Measurements from ENCODE around the gene SLC25A13. TPM values are rescaled to one million over a fixed set of nuclear protein-coding genes. Genes with fewer than 3 reads are reported as not detected.

Gene SLC25A13
- total and polyA plus RNA-seq, 2 of the 8 experiments (the other 6 are each of a cell fraction or from before 2014, with no cell fraction given) = 30.8 to 85.4 TPM

GRCh38 chr7:96303105-96303685, 18.7 kb downstream of the SLC25A13 start:
- Histone ChIP-seq H3K4me2 (ENCODE audit: insufficient read depth in 1 of 2, low read depth in 2 of 2, low read length in 2 of 2) (no peak overlapping the region), H3K9me3 (ENCODE audit: insufficient read depth in 2 of 2, low read depth in 1 of 2, low read length in 1 of 2) (no peaks in the 10 kb centered on the region), H2BK12ac (ENCODE audit: low read depth, low read length) (no peak overlapping the region), H3K27me3 (replicated peaks in 1 of 4; ENCODE audit: control insufficient read depth in 3 of 4, extremely low read depth in 1 of 4, insufficient read depth in 3 of 4, low read length in 3 of 4) (no peaks in the 10 kb centered on the region), H3K14ac (ENCODE audit: insufficient read length) (no peak overlapping the region), H2BK15ac (ENCODE audit: low read length) (no peak overlapping the region), H3K27ac (ENCODE audit: low read depth, low read length) (no peak overlapping the region), H2BK20ac (ENCODE audit: low read length) (no peak overlapping the region), H2BK5ac (ENCODE audit: low read depth, low read length) (no peak overlapping the region), H3K4me1 (replicated peaks in 1 of 4; ENCODE audit: control insufficient read depth in 3 of 4, insufficient read depth in 4 of 4, low read length in 3 of 4) (peaks cover 0 to 10% (median 6%) of the 10 kb centered on the region in 4 experiments; a peak in 5 of 7 replicates), H4K20me1 (replicated peaks in 1 of 2; ENCODE audit: control insufficient read depth in 1 of 2, insufficient read depth in 2 of 2, low read length in 2 of 2) (peaks cover 7 to 9% of the 10 kb centered on the region in 2 experiments), H3K18ac (ENCODE audit: extremely low read depth, low read length) (no peak overlapping the region), H4K8ac (ENCODE audit: extremely low read depth, insufficient read depth, low read length) (no peak overlapping the region), H3K36me3 (ENCODE audit: control insufficient read depth in 2 of 4, insufficient read depth in 4 of 4, low read length in 3 of 4) (no peaks in the 10 kb centered on the region), H4K91ac (replicated peaks; ENCODE audit: insufficient read length, low read length) (no peak overlapping the region), H3K9ac (replicated peaks in 1 of 4; ENCODE audit: extremely low read depth in 1 of 4, low read depth in 3 of 4, low read length in 3 of 4) (no peak overlapping the region), H4K5ac (ENCODE audit: insufficient read length, low read depth, low read length) (no peak overlapping the region), H3K4ac (replicated peaks; ENCODE audit: insufficient read length, low read depth, low read length) (no peak overlapping the region), H3K23me2 (ENCODE audit: low read depth, low read length) (no peaks in the 10 kb centered on the region), H2BK120ac (replicated peaks; ENCODE audit: low read depth, low read length) (no peak overlapping the region), H3K4me3 (ENCODE audit: extremely low read depth in 1 of 4, insufficient read depth in 2 of 4, low read depth in 3 of 4, low read length in 4 of 4) (no peak overlapping the region), H3K23ac (ENCODE audit: insufficient read length) (no peak overlapping the region), H2AFZ (ENCODE audit: low read length) (no peak overlapping the region), H3K79me1 (ENCODE audit: low read depth, low read length) (peaks cover 12% of the 10 kb centered on the region), H3K79me2 (ENCODE audit: control insufficient read depth in 1 of 2, insufficient read depth in 2 of 2, low read length in 2 of 2) (peaks cover 0 to 83% of the 10 kb centered on the region in 2 experiments; a peak in 3 of 4 replicates), H3K56ac (replicated peaks; ENCODE audit: insufficient read length, low read depth, low read length) (no peak overlapping the region), H2AK5ac (ENCODE audit: low read depth, low read length) (no peak overlapping the region)
- ChIA-PET POLR2A (ENCODE audit: partially characterized antibody) (interaction anchor here (1.8 kb wide), 1 partner anchor 9 kb away, joined by 4 read pairs; no protein-coding TSS in a partner anchor), CTCF (ENCODE audit: partially characterized antibody) (interaction anchor here (1.1 to 1.4 kb wide), 2 partner anchors 17 to 124 kb away, joined by 3 read pairs; no protein-coding TSS in a partner anchor)
- no peak for TF ChIP-seq KDM1A (IDR thresholded peaks at IDR 0.05; ENCODE audit: borderline replicate concordance, low read length)
- no peak for TF ChIP-seq CTCF (IDR thresholded peaks at IDR 0.05; ENCODE audit: control extremely low read depth in 1 of 3, insufficient read depth in 1 of 3, low read depth in 1 of 3, low read length in 3 of 3)
- TF ChIP-seq MAX (IDR thresholded peaks at IDR 0.05) = no peak
- TF ChIP-seq SP4 (IDR thresholded peaks at IDR 0.05; ENCODE audit: low read length) = no peak
- TF ChIP-seq NANOG (IDR thresholded peaks at IDR 0.05; ENCODE audit: insufficient read depth, low read depth, low read length, poor library complexity, severe bottlenecking) = no peak
- no peak for TF ChIP-seq RNF2 (IDR thresholded peaks at IDR 0.05; ENCODE audit: borderline replicate concordance, low read depth, low read length, missing control alignments, poor library complexity, severe bottlenecking)
- no peak for TF ChIP-seq RAD21 (IDR thresholded peaks at IDR 0.05 in 1 of 2, conservative IDR thresholded peaks at IDR 0.05 in 1 of 2; ENCODE audit: low read depth in 2 of 2, low read length in 2 of 2)
- no peak for TF ChIP-seq EZH2 (IDR thresholded peaks at IDR 0.05; ENCODE audit: low read depth, low read length, severe bottlenecking)
- no peak for DNase-seq (ENCODE audit: low read depth in 1 of 2, low spot score in 2 of 2)
- WGBS, 2 experiments (ENCODE audit: extremely low coverage in 1 of 2, insufficient coverage in 1 of 2, insufficient read length in 1 of 2, insufficient replicate concordance in 2 of 2, low coverage in 1 of 2, low lambda C conversion rate in 2 of 2, missing lambda C conversion rate in 1 of 2) = 84% methylated on average over 5 of the region's 5 CpGs; no CpG with 5 or more reads in 1 of the 2 experiments
- FAIRE-seq = no peak

Data from H1 (cell line).